BJ (cell line): ENCODE measurements around the gene ZBTB20. TPM values are rescaled to one million over a fixed set of nuclear protein-coding genes. Genes with fewer than 3 reads are reported as not detected.

Experiments
- CTCF ChIA-PET: fragments of 350-600 bp; formaldehyde crosslinking; extraction: SDS; loops from one replicate; lab custom pipeline; 2021; ENCODE audit warnings: antibody characterized with exemption, inconsistent platforms; lab: Yijun Ruan, JAX
- POLR2A ChIA-PET: fragments of 300-600 bp; sonication (Branson Sonifier 250); formaldehyde crosslinking; extraction: SDS; loops from one replicate; lab custom pipeline; 2021; ENCODE audit warnings: antibody characterized with exemption; lab: Charles Lee
- DNase-seq: peaks from one replicate; pipeline ENCODE4 v3.0.0-alpha.2; 2011; ENCODE audit warnings: low read depth
- H3K27me3 ChIP-seq: 2 replicates; pipeline ENCODE4 v1.6.0; 2011; ENCODE audit warnings: low read length; ENCODE audit not compliant: control insufficient read depth, insufficient read depth
- H3K36me3 ChIP-seq: 2 replicates; pipeline ENCODE4 v1.5.1; 2011; ENCODE audit warnings: low read length; ENCODE audit not compliant: control insufficient read depth, insufficient read depth
- H3K4me3 ChIP-seq: 2 replicates; pipeline ENCODE4 v1.5.1; 2011; ENCODE audit warnings: low read depth, mild to moderate bottlenecking, control low read depth, low read length
- CTCF ChIP-seq: IDR thresholded peaks from 2 replicates; pipeline ENCODE4 v1.5.1; 2011; ENCODE audit warnings: low read depth, mild to moderate bottlenecking, control low read depth, inconsistent platforms, low read length, moderate library complexity; ENCODE audit not compliant: insufficient read depth
- polyA plus RNA-seq: library from polyadenylated mRNA; depleted of rRNA; stranded (reverse); fragments of >200 nt; gene quantifications from 2 replicates; pipeline ENCODE4 v1.2.3, GENCODE V29; 2011

Gene ZBTB20
- polyA plus RNA-seq, 1 experiment, result 6.0 TPM

- TF ChIP-seq CTCF, result no peak
- Histone ChIP-seq H3K27me3 (no peaks in the 10 kb centered on the region), H3K36me3 (no peaks in the 10 kb centered on the region), H3K4me3 (no peak overlapping the region)
- CTCF ChIA-PET, result interaction anchor here (1.4 to 1.9 kb wide), 2 partner anchors 9 to 53 kb away, joined by 3 to 6 read pairs; no protein-coding TSS in a partner anchor
- DNase-seq, result no peak
- POLR2A ChIA-PET, result no interaction called here
Measured at GRCh38 chr3:114471478-114471877, 675.6 kb downstream of the ZBTB20 start.

GRCh38 chr3:114469070-114469469 is 678.0 kb downstream of the ZBTB20 start:
- TF ChIP-seq CTCF, result no peak
- no peaks in the 10 kb centered on the region for H3K27me3 ChIP-seq
- H3K4me3 ChIP-seq, result no peak overlapping the region
- no peaks in the 10 kb centered on the region for H3K36me3 ChIP-seq
- CTCF ChIA-PET, result no interaction called here
- POLR2A ChIA-PET, result no interaction called here
- DNase-seq, result no peak

- ChIA-PET CTCF (no interaction called here), POLR2A (no interaction called here)
- H3K27me3 ChIP-seq, result no peaks in the 10 kb centered on the region
- no peaks in the 10 kb centered on the region for H3K36me3 ChIP-seq
- no peak for DNase-seq
- H3K4me3 ChIP-seq, result no peak overlapping the region
- TF ChIP-seq CTCF, result no peak
Measured at GRCh38 chr3:114466816-114467215, 680.3 kb downstream of the ZBTB20 start.

GRCh38 chr3:114466251-114466650 is 680.8 kb downstream of the ZBTB20 start:
- ChIA-PET POLR2A (no interaction called here), CTCF (no interaction called here)
- Histone ChIP-seq H3K27me3 (no peaks in the 10 kb centered on the region), H3K36me3 (no peaks in the 10 kb centered on the region), H3K4me3 (no peak overlapping the region)
- DNase-seq, result no peak
- TF ChIP-seq CTCF, result no peak

GRCh38 chr3:114464548-114464947 is 682.5 kb downstream of the ZBTB20 start:
- no peaks in the 10 kb centered on the region for H3K27me3 ChIP-seq
- no peak for TF ChIP-seq CTCF
- POLR2A ChIA-PET, result no interaction called here
- H3K36me3 ChIP-seq, result no peaks in the 10 kb centered on the region
- CTCF ChIA-PET, result interaction anchor here (0.8 kb wide), 1 partner anchor 11 kb away, joined by 5 read pairs; no protein-coding TSS in a partner anchor
- DNase-seq, result no peak
- H3K4me3 ChIP-seq, result no peak overlapping the region
